ENCODE measurements around the gene EXOG. TPM values are rescaled to one million over a fixed set of nuclear protein-coding genes. Genes with fewer than 3 reads are reported as not detected.

Gene EXOG
- total and polyA plus RNA-seq, 2 donors (not counting 3 experiments of a cell fraction or from before 2014, with no cell fraction given), result 10.8 to 21.9 TPM

DNA sequence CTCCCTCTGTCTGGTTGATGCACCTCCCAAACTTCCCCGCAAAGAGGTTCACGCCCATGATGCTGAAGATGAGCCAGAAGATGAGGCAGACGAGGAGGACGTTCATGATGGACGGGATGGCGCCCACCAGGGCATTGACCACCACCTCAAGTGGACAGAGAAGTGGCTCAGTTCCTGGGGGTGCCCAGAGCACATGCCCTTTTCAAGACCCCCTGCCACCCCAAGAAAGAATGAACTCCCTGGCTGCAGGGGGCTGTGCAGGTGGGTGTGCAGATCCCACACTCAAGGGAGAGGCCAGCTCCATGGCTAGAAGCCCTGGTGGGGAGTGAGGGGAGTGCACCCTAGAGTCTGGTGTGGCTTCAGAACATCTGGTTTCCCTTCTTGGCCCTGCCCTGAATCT, 64.1 kb downstream of the EXOG start:
- DNase-seq (ENCODE audit: low read depth, low spot score), result no peak
- no peak overlapping the region for H3K4me2 ChIP-seq (ENCODE audit: insufficient read depth, low read length)
- TF ChIP-seq GATA2 (IDR thresholded peaks at IDR 0.05; ENCODE audit: insufficient read depth, insufficient read length, low read depth, low read length), result no peak
- TF ChIP-seq POLR2A (IDR thresholded peaks at IDR 0.05; ENCODE audit: low read depth, low read length), result no peak
- TF ChIP-seq FOS (IDR thresholded peaks at IDR 0.05; ENCODE audit: borderline replicate concordance, insufficient read depth, low read length), result no peak
- no peak for TF ChIP-seq JUN (IDR thresholded peaks at IDR 0.05; ENCODE audit: borderline replicate concordance, insufficient read depth, insufficient read length, low read depth)
- TF ChIP-seq, protein P1, sequence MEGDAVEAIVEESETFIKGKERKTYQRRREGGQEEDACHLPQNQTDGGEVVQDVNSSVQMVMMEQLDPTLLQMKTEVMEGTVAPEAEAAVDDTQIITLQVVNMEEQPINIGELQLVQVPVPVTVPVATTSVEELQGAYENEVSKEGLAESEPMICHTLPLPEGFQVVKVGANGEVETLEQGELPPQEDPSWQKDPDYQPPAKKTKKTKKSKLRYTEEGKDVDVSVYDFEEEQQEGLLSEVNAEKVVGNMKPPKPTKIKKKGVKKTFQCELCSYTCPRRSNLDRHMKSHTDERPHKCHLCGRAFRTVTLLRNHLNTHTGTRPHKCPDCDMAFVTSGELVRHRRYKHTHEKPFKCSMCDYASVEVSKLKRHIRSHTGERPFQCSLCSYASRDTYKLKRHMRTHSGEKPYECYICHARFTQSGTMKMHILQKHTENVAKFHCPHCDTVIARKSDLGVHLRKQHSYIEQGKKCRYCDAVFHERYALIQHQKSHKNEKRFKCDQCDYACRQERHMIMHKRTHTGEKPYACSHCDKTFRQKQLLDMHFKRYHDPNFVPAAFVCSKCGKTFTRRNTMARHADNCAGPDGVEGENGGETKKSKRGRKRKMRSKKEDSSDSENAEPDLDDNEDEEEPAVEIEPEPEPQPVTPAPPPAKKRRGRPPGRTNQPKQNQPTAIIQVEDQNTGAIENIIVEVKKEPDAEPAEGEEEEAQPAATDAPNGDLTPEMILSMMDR (IDR thresholded peaks at IDR 0.05; ENCODE audit: extremely low read depth in 1 of 2, insufficient read depth in 1 of 2, low read depth in 1 of 2, low read length in 2 of 2), result no peak
- no peak for TF ChIP-seq POLR2AphosphoS5 (IDR thresholded peaks at IDR 0.05; ENCODE audit: insufficient read depth, low read depth, low read length)
- no peak for TF ChIP-seq EZH2 (IDR thresholded peaks at IDR 0.05; ENCODE audit: borderline replicate concordance, low read depth, low read length, severe bottlenecking)
- no peak for TF ChIP-seq MYC (IDR thresholded peaks at IDR 0.05; ENCODE audit: low read depth, low read length)
- TF ChIP-seq, protein P2, sequence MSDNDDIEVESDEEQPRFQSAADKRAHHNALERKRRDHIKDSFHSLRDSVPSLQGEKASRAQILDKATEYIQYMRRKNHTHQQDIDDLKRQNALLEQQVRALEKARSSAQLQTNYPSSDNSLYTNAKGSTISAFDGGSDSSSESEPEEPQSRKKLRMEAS (IDR thresholded peaks at IDR 0.05; ENCODE audit: insufficient read depth, insufficient read length), result no peak
- no peak overlapping the region for H3K9ac ChIP-seq (replicated peaks; ENCODE audit: extremely low read depth, insufficient read depth, low read length)
- no peaks in the 10 kb centered on the region for H3K9me1 ChIP-seq (replicated peaks; ENCODE audit: control insufficient read depth, extremely low read depth, insufficient read depth, low read length)
- intact Hi-C loops (cut with micrococcal nuclease) (no loop called here), dilution Hi-C loops (cut with MboI; ENCODE audit: extremely low pct_ligation_motif_present, low sequenced_read_pairs) (no loop called here)
- no peak for FAIRE-seq
- no peak overlapping the region for H3K27ac ChIP-seq (ENCODE audit: insufficient read depth, low read depth, low read length)
- H4K20me1 ChIP-seq (replicated peaks; ENCODE audit: control insufficient read depth, extremely low read depth, insufficient read depth, low read length), result no peaks in the 10 kb centered on the region
- no peaks in the 10 kb centered on the region for H3K36me3 ChIP-seq (ENCODE audit: control insufficient read depth in 2 of 2, extremely low read depth in 1 of 2, insufficient read depth in 2 of 2, low read length in 2 of 2)
- POLR2A ChIA-PET, result no interaction called here
- H2AFZ ChIP-seq (ENCODE audit: low read depth, low read length), result no peak overlapping the region
- H3K27me3 ChIP-seq (ENCODE audit: control insufficient read depth in 2 of 2, insufficient read depth in 2 of 2, low read length in 2 of 2), result no peaks in the 10 kb centered on the region
- H3K9me3 ChIP-seq (replicated peaks; ENCODE audit: control insufficient read depth, insufficient read depth, low read length), result no peaks in the 10 kb centered on the region
- no TSS peak for BruUV-seq (replicated peaks)
- H3K79me2 ChIP-seq (ENCODE audit: control insufficient read depth, insufficient read depth, low read length), result no peaks in the 10 kb centered on the region
- H3K4me3 ChIP-seq (replicated peaks in 1 of 3; ENCODE audit: insufficient read depth in 1 of 3, low read depth in 1 of 3, low read length in 3 of 3), result no peak overlapping the region
- no peaks in the 10 kb centered on the region for H3K4me1 ChIP-seq (ENCODE audit: control insufficient read depth, extremely low read depth, insufficient read depth, low read length)
- CTCF ChIA-PET, result interaction anchor here (1.4 kb wide), 1 partner anchor 39 kb away, joined by 5 read pairs; no protein-coding TSS in a partner anchor
